GM12801 (cell line): ENCODE measurements around the gene ITGA11.

ENCODE experiments used
- TF ChIP-seq, protein P1 (sequence below): IDR thresholded peaks from one replicate; pipeline ENCODE4 v1.5.1; 2011; ENCODE audit warnings: control low read depth; ENCODE audit not compliant: insufficient read length; ENCODE audit errors: extremely low read depth

ITGA11 gene

DNA sequence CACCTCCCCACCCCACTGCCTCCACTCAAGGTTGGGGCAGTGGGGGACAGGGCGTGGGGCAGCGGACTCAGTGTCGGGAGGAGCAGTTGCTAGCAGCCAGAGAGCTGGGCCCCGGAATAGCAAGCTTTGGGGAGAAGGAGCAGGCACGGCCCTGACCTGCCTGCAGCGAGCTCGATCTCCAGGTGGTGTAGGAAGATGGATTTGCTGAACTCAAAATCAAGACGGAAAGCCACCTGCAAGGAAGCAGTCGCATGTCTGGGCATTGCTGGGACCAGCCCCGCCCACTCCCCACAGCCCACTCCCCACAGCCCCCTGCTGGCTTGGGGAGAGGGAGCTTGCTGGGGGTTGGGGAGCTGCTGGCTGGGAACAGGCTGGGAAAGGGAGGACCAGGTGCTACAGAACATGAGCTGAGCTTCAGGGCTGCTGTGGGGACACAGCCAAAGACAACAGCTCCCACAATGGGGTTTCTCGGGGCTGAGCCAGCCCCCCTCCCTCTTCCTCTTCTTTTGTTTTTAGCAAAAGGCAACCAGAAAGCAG lies 116.4 kb downstream of the ITGA11 start:
- TF ChIP-seq, protein P1, sequence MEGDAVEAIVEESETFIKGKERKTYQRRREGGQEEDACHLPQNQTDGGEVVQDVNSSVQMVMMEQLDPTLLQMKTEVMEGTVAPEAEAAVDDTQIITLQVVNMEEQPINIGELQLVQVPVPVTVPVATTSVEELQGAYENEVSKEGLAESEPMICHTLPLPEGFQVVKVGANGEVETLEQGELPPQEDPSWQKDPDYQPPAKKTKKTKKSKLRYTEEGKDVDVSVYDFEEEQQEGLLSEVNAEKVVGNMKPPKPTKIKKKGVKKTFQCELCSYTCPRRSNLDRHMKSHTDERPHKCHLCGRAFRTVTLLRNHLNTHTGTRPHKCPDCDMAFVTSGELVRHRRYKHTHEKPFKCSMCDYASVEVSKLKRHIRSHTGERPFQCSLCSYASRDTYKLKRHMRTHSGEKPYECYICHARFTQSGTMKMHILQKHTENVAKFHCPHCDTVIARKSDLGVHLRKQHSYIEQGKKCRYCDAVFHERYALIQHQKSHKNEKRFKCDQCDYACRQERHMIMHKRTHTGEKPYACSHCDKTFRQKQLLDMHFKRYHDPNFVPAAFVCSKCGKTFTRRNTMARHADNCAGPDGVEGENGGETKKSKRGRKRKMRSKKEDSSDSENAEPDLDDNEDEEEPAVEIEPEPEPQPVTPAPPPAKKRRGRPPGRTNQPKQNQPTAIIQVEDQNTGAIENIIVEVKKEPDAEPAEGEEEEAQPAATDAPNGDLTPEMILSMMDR: no peak

DNA sequence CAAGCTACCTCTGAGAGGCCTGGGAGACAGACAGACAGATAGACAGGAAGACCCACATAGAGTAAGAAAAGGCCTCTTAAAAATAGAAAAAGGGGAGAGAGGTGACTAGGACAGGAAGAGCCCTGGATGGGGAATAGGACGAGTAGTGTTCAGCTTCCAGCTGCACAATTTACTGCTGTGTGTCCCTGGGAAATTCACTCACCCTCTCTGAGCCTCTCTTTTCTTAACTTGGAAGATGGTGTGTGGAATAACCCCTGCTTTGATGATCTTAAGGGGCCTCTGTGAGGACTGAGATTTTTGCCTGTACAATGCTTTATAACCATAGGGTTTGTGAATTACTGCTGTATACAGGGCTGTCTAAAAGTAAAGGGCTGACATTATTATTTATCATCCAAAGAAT lies 116.9 kb downstream of the ITGA11 start:
- TF ChIP-seq, protein P1: no peak

DNA sequence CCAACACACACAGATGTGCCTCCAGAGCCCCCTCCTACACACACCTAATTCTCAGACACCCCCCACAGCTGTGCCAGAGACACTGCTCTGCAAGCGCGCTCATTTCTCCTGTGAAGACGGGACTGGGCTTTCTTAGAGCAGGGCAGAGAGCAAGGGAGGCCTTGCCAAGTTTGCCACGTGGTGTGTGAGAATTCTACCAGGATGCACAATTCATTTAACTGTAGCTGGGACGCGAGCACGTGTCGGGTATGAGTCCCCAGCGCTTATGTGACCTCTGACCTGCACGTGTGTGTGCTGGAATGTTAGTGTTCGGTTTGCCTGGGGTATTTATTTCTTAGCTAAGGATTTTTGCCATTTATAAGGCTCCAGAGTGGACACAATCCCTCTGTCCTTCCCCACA lies 117.4 kb downstream of the ITGA11 start:
- TF ChIP-seq, protein P1: no peak

DNA sequence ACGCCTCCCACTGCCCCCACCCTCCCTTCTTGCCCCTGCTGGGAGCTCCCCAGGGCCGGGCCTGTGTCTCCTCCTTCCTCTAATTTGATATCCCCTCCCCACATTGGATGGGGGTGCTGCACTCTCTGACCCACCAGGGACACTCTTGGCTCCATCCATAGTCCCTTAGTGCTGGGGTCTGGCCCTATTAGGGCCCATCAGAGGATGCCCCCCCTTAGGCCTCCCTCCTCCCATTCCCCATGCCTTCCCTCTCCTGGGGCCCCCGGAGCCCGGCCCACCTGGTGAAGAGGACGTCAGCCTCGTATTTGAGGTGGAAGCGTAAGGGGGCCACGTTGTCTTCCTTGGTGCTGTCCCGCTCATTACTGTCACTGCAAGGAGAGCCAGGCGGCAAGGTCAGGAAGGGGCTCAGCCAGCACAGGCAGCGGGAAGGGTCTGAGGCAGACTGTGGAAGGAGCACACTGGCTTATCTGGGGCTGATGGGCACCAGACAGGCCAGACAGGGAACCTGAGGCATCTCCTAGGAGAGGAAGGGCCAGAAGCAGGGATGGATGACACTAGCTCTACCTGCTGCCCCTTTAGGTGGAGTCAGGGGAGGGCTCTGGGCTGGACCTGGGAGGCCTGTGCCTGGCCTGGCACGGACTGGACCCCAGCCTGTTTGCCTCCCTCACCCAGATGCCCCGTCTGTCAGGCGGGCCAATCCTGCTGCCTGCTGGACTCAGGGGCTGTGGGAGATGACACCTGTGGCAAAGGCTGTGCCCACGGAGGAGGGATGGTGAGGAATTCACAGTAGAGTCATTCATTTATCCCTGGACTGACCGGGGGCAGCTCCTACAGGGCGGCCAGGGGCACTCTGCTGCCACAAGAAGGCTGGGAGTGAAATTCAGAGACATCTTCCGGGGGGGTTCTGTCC lies 118.2 kb downstream of the ITGA11 start:
- TF ChIP-seq, protein P1: no peak

DNA sequence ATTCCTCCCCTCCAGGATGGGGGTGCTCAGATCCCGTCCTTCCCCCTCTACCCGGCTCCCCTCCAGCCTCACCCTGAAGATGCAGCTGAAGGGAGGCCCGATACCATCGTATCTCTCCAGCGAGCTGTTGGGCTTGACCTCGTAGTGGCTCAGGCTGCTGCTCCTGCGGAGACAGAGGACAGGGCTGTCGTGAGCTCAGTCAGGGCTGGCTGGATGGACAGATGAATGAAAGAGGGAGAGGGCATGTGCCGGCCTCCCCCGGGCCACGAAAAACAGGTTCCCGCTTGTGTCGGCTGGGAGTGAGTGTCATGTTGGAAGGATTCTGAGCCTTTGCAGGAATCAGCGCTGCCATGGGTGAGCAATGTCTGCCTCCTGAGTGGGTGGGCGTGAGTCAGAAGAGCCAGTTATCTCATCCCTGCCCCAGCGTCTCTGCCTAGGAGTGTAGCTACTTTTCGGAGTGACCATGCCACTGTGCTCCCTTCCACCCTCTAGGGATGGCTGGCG lies 119.2 kb downstream of the ITGA11 start:
- TF ChIP-seq, protein P1: no peak

DNA sequence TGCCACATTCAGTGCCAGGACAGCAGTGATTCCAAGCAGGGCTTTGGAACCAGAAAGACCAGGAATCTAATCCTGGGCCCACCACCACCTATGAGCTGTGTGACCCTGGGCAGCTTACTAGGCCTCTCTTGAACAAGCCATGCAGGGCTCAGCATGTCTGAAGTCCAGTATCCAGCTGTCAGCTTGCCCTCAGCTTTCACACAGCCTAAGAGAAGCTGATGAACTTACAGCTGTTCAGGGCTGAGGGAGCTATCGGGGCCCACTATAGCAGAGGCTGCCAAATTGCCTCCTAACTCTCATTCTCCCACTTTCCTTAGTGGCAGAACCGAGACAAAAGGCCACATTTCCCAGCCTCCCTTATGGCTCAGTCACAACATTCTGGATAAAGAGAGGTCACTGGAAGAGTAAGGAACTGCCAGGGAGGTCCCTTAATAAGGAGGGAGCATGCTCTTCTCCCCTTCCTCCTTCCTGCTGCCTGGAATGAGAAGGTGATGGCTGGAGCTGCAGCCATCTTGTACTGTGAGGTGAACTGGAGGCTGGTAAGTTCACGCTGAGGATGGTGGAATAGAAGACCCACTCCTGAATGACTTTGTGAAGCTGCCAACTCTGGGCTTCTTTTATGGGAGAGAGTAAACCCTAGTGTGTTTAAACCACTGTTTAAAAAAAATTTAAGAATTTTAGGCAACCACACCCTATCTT lies 120.0 kb downstream of the ITGA11 start:
- TF ChIP-seq, protein P1: no peak

DNA sequence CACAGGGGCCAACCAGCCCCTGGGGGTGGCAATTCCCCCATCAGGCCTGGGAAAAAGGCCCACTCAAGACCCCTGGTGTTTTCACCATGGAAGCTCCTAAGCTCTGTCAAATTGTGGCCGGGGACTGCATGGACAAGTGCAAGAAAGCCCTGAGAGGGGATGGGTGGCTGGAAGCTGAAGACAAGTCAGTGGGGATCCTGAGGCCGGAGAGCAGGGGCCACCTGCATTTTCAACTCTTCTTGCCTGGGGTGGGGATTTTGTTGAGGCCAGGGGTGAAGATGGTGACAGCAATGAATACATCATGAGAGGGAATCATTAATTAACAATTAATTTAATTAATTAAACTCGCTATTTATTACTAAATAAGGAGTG lies 120.5 kb downstream of the ITGA11 start:
- TF ChIP-seq, protein P1: no peak
